PFSK-1 (cell line): ENCODE measurements around the gene ZFAND2A. TPM values are rescaled to one million over a fixed set of nuclear protein-coding genes. Genes with fewer than 3 reads are reported as not detected.
A peak's percentile ranks its signal among the peaks of the same experiment; 100 is the strongest.

Experiments used
- FOXP2 ChIP-seq: optimal IDR thresholded peaks from 2 replicates; pipeline ENCODE3; 2011; ENCODE audit warnings: borderline replicate concordance, control low read depth, inconsistent platforms; ENCODE audit not compliant: insufficient read depth; ENCODE audit errors: extremely low read length, extremely low read depth
- POLR2AphosphoS5 ChIP-seq: IDR thresholded peaks from 2 replicates; pipeline ENCODE4 v1.6.1; 2012; ENCODE audit warnings: low read depth, mild to moderate bottlenecking, control low read depth, low read length, moderate library complexity
- SIN3A ChIP-seq: IDR thresholded peaks from 2 replicates; pipeline ENCODE4 v1.6.1; 2012; ENCODE audit warnings: mild to moderate bottlenecking, low read length, moderate library complexity, borderline replicate concordance; ENCODE audit not compliant: insufficient read depth
- TAF1 ChIP-seq: IDR thresholded peaks from 2 replicates; pipeline ENCODE4 v1.6.1; 2012; ENCODE audit warnings: low read length, control low read depth, borderline replicate concordance; ENCODE audit not compliant: insufficient read depth
- polyA plus RNA-seq: library from polyadenylated mRNA; unstranded; fragments of >200 nt; gene quantifications from one replicate; pipeline ENCODE4 v1.2.1, GENCODE V29; 2012; ENCODE audit warnings: low read depth, missing spikeins; ENCODE audit not compliant: insufficient read length
- TF ChIP-seq, protein P1 (sequence below), 2 experiments: IDR thresholded peaks; 2 replicates each; pipeline versions ENCODE4 v1.6.1 to v1.8.0; 2011 to 2012; ENCODE audit warnings: low read depth in 2 of 2, low read length in 2 of 2, control low read depth in 1 of 2, inconsistent platforms in 1 of 2, mild to moderate bottlenecking in 1 of 2, moderate library complexity in 1 of 2; ENCODE audit not compliant: insufficient read depth in 1 of 2

The ZFAND2A gene, protein sequence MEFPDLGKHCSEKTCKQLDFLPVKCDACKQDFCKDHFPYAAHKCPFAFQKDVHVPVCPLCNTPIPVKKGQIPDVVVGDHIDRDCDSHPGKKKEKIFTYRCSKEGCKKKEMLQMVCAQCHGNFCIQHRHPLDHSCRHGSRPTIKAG
- 49.1 TPM for polyA plus RNA-seq

- TF ChIP-seq SIN3A, result peak; percentile 82; the same call in 1 of the 2 replicates
- TF ChIP-seq FOXP2, result no peak
- peak; percentile 90 for TF ChIP-seq POLR2AphosphoS5
- peak; percentile 80; the same call in 1 of the 2 replicates for TF ChIP-seq TAF1
- TF ChIP-seq, protein P1, sequence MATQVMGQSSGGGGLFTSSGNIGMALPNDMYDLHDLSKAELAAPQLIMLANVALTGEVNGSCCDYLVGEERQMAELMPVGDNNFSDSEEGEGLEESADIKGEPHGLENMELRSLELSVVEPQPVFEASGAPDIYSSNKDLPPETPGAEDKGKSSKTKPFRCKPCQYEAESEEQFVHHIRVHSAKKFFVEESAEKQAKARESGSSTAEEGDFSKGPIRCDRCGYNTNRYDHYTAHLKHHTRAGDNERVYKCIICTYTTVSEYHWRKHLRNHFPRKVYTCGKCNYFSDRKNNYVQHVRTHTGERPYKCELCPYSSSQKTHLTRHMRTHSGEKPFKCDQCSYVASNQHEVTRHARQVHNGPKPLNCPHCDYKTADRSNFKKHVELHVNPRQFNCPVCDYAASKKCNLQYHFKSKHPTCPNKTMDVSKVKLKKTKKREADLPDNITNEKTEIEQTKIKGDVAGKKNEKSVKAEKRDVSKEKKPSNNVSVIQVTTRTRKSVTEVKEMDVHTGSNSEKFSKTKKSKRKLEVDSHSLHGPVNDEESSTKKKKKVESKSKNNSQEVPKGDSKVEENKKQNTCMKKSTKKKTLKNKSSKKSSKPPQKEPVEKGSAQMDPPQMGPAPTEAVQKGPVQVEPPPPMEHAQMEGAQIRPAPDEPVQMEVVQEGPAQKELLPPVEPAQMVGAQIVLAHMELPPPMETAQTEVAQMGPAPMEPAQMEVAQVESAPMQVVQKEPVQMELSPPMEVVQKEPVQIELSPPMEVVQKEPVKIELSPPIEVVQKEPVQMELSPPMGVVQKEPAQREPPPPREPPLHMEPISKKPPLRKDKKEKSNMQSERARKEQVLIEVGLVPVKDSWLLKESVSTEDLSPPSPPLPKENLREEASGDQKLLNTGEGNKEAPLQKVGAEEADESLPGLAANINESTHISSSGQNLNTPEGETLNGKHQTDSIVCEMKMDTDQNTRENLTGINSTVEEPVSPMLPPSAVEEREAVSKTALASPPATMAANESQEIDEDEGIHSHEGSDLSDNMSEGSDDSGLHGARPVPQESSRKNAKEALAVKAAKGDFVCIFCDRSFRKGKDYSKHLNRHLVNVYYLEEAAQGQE (IDR thresholded peaks at IDR 0.05; ENCODE audit: insufficient read depth in 1 of 2, low read depth in 2 of 2, low read length in 2 of 2), result 0 out of 4 replicates have a peak, but pooled peaks of 1 of the 2 experiments have one; percentile 12
Observed at GRCh38 chr7:1159891-1160669, at the start of gene ZFAND2A. TSS of gene ZFAND2A (minus strand) at chr7:1160196. CDS start at chr7:1158212, 1,984 bp downstream.

DNA sequence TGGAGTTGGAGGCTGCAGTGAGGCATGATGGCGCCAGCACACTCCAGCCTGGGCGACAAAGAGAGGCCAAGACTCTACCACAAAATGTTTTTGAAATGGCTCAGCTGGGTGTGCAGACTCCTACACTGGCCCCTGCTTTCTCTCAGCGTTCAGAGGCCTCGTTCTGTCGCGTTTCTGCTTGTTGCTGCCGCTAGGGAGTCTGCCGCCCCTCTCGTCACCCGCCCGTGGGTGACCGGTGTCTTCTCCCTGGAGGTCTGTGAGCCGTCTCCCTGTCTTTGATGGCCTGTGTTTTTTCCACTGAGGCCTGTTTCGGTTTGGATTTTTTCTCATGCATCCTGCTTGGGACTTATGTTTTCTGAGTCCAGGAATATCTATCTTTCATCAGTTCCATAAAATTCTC lies 49.1 kb upstream of the ZFAND2A start:
- TF ChIP-seq FOXP2 (no peak), SIN3A (no peak), TAF1 (no peak), POLR2AphosphoS5 (no peak)
- TF ChIP-seq, protein P1 (IDR thresholded peaks at IDR 0.05; ENCODE audit: insufficient read depth in 1 of 2, low read depth in 2 of 2, low read length in 2 of 2), result no peak

- no peak for TF ChIP-seq POLR2AphosphoS5
- no peak for TF ChIP-seq SIN3A
- TF ChIP-seq TAF1, result no peak
Observed at GRCh38 chr7:1204460-1205140, 44.6 kb upstream of the ZFAND2A start.

DNA sequence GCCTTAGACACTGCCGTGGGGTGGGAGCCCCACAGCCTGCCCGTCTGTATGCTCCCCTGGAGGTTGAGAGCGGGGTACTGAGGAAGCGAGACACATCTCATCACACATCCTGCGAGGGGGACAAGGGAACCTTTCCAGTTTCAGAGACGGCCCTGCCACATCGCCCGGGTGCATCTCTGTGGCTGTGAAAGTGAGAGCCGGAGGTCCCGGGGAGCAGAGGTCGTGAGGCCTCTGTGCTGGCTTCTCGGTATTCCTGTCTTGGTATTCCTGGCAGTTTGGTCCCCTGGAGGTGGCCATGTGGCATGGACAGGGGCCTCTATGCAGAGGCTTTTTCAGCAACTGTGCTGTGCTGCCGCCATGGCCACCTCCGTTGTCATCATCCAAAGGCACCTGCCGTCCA lies 41.9 kb upstream of the ZFAND2A start:
- no peak for TF ChIP-seq SIN3A
- no peak for TF ChIP-seq FOXP2
- no peak for TF ChIP-seq TAF1
- no peak for TF ChIP-seq POLR2AphosphoS5
- TF ChIP-seq, protein P1 (IDR thresholded peaks at IDR 0.05; ENCODE audit: insufficient read depth in 1 of 2, low read depth in 2 of 2, low read length in 2 of 2), result no peak

- TF ChIP-seq, protein P1 (IDR thresholded peaks at IDR 0.05; ENCODE audit: insufficient read depth in 1 of 2, low read depth in 2 of 2, low read length in 2 of 2), result no peak
- TF ChIP-seq POLR2AphosphoS5 (no peak), TAF1 (no peak), SIN3A (no peak)
Observed at GRCh38 chr7:1200045-1200444, 40.0 kb upstream of the ZFAND2A start.
